GM12873 (cell line): Measurements from ENCODE around the gene CORO6.

ENCODE experiments used
- CTCF ChIP-seq: IDR thresholded peaks from 2 replicates; pipeline ENCODE4 v1.5.1; 2012; ENCODE audit warnings: low read depth, mild to moderate bottlenecking, moderate library complexity, low read length, control low read depth; ENCODE audit not compliant: insufficient read depth; ENCODE audit errors: missing control alignments

Gene CORO6

DNA sequence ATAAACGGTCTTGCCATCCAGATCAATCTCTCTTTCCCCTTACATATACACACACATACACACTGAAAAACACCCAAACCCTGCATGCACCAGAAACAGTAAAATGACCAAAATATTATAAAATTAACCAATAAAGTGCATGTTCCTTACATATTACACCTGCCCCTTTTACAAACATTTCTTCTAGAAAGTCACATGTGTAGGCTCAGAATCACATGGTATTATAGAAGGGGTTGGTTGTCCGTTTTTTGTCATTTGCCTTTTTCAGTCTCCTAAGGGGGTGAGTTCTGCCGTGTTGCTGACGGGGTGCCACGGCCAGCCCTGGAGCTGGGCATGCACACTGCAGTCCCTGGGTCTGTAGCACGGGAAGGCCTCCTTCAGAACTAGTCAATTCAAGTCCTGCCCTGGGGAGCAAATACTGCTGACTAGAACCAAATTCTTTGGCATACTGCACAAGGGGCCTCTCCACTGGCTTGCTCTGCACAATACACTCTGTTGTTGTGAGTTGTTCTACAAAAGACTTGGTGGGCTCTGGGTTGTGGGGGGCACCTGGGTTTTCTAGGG is 8.0 kb upstream of the CORO6 start:
- TF ChIP-seq CTCF: no peak

DNA sequence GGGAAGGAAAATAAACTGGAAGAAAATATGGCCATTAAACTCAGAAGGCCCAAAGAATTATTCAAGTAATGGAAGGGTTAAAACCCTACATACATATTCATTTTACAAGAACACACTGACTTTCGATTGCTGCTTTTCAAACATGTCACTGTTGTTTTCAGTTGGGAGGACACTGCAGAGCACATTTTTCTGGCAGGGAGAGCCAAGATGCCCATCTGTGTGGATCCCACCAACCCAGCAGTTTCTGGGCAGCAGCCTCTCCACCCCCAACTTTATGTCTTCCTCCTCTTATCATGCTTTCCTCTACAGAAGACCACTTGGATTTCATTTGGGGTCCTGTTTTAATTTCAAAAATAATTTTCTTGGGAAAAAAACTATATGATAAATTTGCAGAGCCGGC is 7.1 kb upstream of the CORO6 start:
- no peak for TF ChIP-seq CTCF

DNA sequence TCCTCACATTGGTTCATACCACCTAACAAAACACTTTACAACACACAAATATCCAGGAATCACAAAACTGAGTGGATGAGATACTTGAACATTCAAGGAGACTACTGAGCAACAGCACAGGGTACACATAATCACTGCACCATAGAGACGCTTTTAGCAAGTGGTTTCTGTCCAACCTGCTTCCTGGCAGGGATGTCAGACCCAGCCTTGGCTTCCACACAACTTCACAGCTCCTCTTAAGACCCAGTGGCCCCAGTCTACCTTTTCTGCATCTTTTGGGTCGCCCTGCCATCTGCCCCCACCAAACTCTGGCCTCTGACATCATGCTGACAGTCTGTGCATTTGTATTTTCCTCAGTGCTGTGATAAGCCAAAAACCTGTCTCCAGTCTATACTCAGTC is 5.9 kb upstream of the CORO6 start:
- TF ChIP-seq CTCF: no peak

DNA sequence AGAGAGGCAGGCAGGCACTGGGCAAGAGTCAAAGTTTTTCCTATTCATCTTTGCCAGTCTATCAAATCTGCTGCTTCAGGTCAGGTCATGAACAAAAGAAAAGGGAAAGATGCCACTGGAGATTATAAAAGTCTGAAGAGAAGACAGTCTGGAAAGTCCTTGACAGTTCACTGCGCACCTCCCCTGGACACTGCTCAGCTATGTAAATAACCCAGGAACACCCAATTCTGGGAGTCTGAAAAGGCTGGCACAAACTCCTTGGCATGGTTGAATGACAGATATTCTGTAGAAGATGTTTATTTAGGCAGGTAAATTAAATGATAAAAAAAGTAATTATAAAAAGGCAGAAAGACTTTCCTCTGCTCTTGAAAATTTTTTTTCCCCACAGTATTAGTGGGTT is 5.2 kb upstream of the CORO6 start:
- no peak for TF ChIP-seq CTCF

- no peak for TF ChIP-seq CTCF
Observed at GRCh38 chr17:29625037-29625750, 2.5 kb upstream of the CORO6 start.

DNA sequence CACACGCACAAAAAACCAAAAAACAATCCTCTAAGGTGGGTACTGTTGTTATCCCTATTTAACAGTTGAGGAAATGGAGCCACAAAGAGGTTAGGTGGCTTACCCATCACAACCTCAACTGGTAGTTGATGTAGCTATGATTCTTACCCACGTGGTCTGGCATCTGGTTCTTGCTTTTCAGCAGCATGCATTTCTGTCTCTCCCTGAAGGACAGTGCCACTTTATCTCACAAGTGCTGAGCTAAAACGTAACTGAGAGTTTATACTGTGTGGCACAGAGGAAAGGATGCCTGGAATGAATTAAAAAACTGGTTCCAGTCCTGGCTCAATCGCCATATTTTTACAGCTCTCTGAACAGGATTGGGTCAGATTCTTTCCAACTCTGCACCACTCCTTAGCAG is 1.9 kb upstream of the CORO6 start:
- no peak for TF ChIP-seq CTCF

DNA sequence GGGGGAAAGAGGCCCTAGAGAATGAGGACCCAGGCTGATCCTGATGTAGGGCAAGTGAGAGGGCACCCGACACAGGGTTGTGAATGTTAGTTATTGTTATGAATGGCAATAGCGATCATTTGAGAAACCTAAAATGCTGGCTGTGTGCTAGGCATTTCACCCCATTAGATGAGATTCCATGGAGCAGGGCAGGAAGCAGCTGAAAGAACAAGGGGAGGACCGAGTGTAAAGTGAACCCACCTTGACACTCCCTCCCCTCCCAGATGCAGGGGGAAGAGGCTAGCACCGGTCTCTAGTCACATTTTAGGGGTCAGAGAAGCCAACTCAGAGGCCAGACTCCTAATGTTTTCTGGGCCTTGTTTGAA is 553 bp upstream of the CORO6 start:
- no peak for TF ChIP-seq CTCF
